HepG2 (cell line): ENCODE results near the gene PHF10. TPM values are rescaled to one million over a fixed set of nuclear protein-coding genes. Genes with fewer than 3 reads are reported as not detected.
A peak's percentile ranks its signal among the peaks of the same experiment; 100 is the strongest.

ENCODE experiments used
- ATRX ChIP-seq: sonication (generic); formaldehyde crosslinking; IDR thresholded peaks from 2 replicates; pipeline ENCODE4 v1.4.0; 2020; ENCODE audit warnings: missing genetic modification reagents, borderline replicate concordance
- CREBL2 ChIP-seq: sonication (generic); formaldehyde crosslinking; IDR thresholded peaks from 2 replicates; pipeline ENCODE4 v1.8.1; 2023; ENCODE audit warnings: missing genetic modification reagents, mild to moderate bottlenecking, borderline replicate concordance
- HDAC6 ChIP-seq: fragments of 200-600 bp; sonication (generic); IDR thresholded peaks from 2 replicates; pipeline ENCODE4 v1.7.0; 2017; ENCODE audit warnings: mild to moderate bottlenecking, antibody characterized with exemption, low read length, low read depth
- STAG1 ChIP-seq: sonication (generic); formaldehyde crosslinking; IDR thresholded peaks from 2 replicates; pipeline ENCODE4 v1.4.0; 2020; ENCODE audit warnings: missing genetic modification reagents
- ZFP91 ChIP-seq: sonication (generic); formaldehyde crosslinking; IDR thresholded peaks from 2 replicates; pipeline ENCODE4 v1.9.0; 2022; ENCODE audit warnings: missing genetic modification reagents, mild to moderate bottlenecking, borderline replicate concordance
- ZNF34 ChIP-seq: sonication (generic); formaldehyde crosslinking; IDR thresholded peaks from 2 replicates; pipeline ENCODE4 v1.4.0; 2020; ENCODE audit warnings: mild to moderate bottlenecking, missing genetic modification reagents, borderline replicate concordance
- ZNF652 ChIP-seq: IDR thresholded peaks from 2 replicates; pipeline ENCODE4 v1.6.1; 2016; ENCODE audit warnings: low read depth, borderline replicate concordance
- ZNF713 ChIP-seq: sonication (generic); formaldehyde crosslinking; IDR thresholded peaks from 2 replicates; pipeline ENCODE4 v1.4.0; 2020; ENCODE audit warnings: mild to moderate bottlenecking, missing genetic modification reagents
- polyA plus RNA-seq, 8 experiments: library from polyadenylated mRNA; depleted of rRNA in 3 of 8; stranded (reverse) in 7 of 8; unstranded in 1 of 8; fragments of >200 nt; fragmentation: Illumina TruSeq in 4 of 8; extraction: Trizol in 4 of 8; gene quantifications; 2 replicates each; pipeline versions ENCODE4 v1.2.1 to v1.2.3, GENCODE V29; 2011 to 2016; ENCODE audit warnings: low read depth in 4 of 8, missing spikeins in 1 of 8, mixed read lengths in 1 of 8; ENCODE audit not compliant: insufficient read depth in 1 of 8
- total RNA-seq, 5 experiments: library from RNA; depleted of rRNA; stranded (reverse); fragments of >200 nt; fragmentation: Illumina TruSeq; extraction: Trizol; gene quantifications; 2 replicates each; pipeline ENCODE4 v1.2.3, GENCODE V29; 2016; ENCODE audit warnings: low read depth in 1 of 5
- TF ChIP-seq, protein P1 (sequence below): sonication (generic); formaldehyde crosslinking; IDR thresholded peaks from 2 replicates; pipeline ENCODE4 v1.4.0; 2020; ENCODE audit warnings: missing genetic modification reagents
- TF ChIP-seq, protein P2 (sequence below): sonication (generic); formaldehyde crosslinking; conservative IDR thresholded peaks from 2 replicates; pipeline ENCODE4 v1.4.0; 2020; ENCODE audit warnings: missing genetic modification reagents
- TF ChIP-seq, protein P3 (sequence below): sonication (generic); formaldehyde crosslinking; IDR thresholded peaks from 2 replicates; pipeline ENCODE4 v1.5.0; 2020; ENCODE audit warnings: missing genetic modification reagents, mild to moderate bottlenecking, borderline replicate concordance
- TF ChIP-seq, protein P4 (sequence below): sonication (generic); formaldehyde crosslinking; IDR thresholded peaks from 2 replicates; pipeline ENCODE4 v1.5.1; 2020; ENCODE audit warnings: missing genetic modification reagents, mild to moderate bottlenecking, borderline replicate concordance

PHF10 gene
- total and polyA plus RNA-seq, 2 of the 13 experiments (the other 11 are each of a cell fraction or from before 2014, with no cell fraction given): 42.1 to 84.1 TPM

DNA sequence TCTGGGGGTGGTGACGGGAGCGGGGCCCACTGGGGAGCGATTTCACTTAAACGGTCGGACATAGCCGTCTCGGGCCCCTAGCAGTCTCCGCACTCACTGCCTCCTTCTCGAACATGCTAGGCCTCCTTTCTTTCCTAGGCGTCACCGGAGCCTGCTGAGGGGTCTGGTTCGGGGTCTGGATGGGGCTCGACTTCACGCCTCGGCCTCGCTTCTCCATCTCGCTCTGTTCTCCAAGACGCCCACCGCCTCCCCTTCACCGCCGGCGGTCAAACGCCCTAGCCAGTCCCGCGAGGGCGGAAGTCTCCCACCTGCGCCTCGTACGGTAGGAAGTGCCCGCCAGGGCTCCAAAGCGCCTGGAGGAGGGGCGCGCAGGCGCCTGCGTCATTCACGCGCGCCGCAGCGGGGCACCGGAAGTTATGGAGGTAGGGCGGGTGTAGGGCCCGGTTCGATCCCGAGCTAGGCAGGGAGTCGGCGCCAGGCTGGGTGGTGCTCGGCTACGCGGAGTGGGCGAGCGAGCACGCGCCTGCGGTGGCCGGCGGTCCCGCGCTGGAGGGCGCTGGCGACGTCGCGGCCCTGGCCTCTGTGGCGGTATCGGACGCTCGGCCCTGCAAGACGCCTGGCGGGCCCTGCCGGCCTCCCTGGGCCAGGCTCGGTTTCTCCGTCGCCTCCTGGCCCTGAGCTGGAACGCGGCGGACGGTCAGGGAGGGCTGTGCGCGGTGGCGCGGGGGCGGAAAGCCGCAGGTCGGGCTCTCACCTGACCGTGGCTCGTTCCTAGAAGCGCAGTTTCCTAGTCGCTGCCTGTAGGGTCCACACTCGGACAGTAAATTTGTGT is 27.2 kb upstream of the PHF10 start, which contains the start of the genes DYNLT2 and ERMARD (continued):
- TF ChIP-seq, protein P1, sequence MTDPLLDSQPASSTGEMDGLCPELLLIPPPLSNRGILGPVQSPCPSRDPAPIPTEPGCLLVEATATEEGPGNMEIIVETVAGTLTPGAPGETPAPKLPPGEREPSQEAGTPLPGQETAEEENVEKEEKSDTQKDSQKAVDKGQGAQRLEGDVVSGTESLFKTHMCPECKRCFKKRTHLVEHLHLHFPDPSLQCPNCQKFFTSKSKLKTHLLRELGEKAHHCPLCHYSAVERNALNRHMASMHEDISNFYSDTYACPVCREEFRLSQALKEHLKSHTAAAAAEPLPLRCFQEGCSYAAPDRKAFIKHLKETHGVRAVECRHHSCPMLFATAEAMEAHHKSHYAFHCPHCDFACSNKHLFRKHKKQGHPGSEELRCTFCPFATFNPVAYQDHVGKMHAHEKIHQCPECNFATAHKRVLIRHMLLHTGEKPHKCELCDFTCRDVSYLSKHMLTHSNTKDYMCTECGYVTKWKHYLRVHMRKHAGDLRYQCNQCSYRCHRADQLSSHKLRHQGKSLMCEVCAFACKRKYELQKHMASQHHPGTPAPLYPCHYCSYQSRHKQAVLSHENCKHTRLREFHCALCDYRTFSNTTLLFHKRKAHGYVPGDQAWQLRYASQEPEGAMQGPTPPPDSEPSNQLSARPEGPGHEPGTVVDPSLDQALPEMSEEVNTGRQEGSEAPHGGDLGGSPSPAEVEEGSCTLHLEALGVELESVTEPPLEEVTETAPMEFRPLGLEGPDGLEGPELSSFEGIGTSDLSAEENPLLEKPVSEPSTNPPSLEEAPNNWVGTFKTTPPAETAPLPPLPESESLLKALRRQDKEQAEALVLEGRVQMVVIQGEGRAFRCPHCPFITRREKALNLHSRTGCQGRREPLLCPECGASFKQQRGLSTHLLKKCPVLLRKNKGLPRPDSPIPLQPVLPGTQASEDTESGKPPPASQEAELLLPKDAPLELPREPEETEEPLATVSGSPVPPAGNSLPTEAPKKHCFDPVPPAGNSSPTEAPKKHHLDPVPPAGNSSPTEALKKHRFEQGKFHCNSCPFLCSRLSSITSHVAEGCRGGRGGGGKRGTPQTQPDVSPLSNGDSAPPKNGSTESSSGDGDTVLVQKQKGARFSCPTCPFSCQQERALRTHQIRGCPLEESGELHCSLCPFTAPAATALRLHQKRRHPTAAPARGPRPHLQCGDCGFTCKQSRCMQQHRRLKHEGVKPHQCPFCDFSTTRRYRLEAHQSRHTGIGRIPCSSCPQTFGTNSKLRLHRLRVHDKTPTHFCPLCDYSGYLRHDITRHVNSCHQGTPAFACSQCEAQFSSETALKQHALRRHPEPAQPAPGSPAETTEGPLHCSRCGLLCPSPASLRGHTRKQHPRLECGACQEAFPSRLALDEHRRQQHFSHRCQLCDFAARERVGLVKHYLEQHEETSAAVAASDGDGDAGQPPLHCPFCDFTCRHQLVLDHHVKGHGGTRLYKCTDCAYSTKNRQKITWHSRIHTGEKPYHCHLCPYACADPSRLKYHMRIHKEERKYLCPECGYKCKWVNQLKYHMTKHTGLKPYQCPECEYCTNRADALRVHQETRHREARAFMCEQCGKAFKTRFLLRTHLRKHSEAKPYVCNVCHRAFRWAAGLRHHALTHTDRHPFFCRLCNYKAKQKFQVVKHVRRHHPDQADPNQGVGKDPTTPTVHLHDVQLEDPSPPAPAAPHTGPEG: peak; percentile 95; the same call in 1 of the 2 replicates
- TF ChIP-seq, protein P2, sequence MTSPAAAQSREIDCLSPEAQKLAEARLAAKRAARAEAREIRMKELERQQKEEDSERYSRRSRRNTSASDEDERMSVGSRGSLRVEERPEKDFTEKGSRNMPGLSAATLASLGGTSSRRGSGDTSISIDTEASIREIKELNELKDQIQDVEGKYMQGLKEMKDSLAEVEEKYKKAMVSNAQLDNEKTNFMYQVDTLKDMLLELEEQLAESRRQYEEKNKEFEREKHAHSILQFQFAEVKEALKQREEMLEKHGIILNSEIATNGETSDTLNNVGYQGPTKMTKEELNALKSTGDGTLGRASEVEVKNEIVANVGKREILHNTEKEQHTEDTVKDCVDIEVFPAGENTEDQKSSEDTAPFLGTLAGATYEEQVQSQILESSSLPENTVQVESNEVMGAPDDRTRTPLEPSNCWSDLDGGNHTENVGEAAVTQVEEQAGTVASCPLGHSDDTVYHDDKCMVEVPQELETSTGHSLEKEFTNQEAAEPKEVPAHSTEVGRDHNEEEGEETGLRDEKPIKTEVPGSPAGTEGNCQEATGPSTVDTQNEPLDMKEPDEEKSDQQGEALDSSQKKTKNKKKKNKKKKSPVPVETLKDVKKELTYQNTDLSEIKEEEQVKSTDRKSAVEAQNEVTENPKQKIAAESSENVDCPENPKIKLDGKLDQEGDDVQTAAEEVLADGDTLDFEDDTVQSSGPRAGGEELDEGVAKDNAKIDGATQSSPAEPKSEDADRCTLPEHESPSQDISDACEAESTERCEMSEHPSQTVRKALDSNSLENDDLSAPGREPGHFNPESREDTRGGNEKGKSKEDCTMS (CRISPR knock-in tag): 0 out of 2 replicates have a peak, but pooled peaks have one; percentile 83
- TF ChIP-seq ZNF652 (CRISPR knock-in tag): 0 out of 2 replicates have a peak, but pooled peaks have one; percentile 26
- TF ChIP-seq ATRX (CRISPR knock-in tag): no peak
- TF ChIP-seq, protein P3, sequence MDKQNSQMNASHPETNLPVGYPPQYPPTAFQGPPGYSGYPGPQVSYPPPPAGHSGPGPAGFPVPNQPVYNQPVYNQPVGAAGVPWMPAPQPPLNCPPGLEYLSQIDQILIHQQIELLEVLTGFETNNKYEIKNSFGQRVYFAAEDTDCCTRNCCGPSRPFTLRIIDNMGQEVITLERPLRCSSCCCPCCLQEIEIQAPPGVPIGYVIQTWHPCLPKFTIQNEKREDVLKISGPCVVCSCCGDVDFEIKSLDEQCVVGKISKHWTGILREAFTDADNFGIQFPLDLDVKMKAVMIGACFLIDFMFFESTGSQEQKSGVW (CRISPR knock-in tag): peak; percentile 79; the same call in 1 of the 2 replicates
- TF ChIP-seq ZFP91: peak; percentile 98
- peak; percentile 91 for TF ChIP-seq ZNF713 (CRISPR knock-in tag)
- peak; percentile 48; the same call in 1 of the 2 replicates for TF ChIP-seq STAG1 (CRISPR knock-in tag)
- TF ChIP-seq CREBL2 (CRISPR knock-in tag): peak; percentile 59; the same call in 1 of the 2 replicates
- TF ChIP-seq ZNF34 (CRISPR knock-in tag): peak; percentile 96; the same call in 1 of the 2 replicates
- TF ChIP-seq, protein P4, sequence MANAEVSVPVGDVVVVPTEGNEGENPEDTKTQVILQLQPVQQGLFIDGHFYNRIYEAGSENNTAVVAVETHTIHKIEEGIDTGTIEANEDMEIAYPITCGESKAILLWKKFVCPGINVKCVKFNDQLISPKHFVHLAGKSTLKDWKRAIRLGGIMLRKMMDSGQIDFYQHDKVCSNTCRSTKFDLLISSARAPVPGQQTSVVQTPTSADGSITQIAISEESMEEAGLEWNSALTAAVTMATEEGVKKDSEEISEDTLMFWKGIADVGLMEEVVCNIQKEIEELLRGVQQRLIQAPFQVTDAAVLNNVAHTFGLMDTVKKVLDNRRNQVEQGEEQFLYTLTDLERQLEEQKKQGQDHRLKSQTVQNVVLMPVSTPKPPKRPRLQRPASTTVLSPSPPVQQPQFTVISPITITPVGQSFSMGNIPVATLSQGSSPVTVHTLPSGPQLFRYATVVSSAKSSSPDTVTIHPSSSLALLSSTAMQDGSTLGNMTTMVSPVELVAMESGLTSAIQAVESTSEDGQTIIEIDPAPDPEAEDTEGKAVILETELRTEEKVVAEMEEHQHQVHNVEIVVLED (CRISPR knock-in tag): peak; percentile 96
- TF ChIP-seq HDAC6: no peak
